ENCODE measurements around the gene HMCES.
A peak's percentile ranks its signal among the peaks of the same experiment; 100 is the strongest.

HMCES gene

GRCh38 chr3:129314386-129315222 lies 35.9 kb downstream of the HMCES start:
- Histone ChIP-seq H3K27me3 (ENCODE audit: control insufficient read depth, insufficient read depth, low read length) (no peaks in the 10 kb centered on the region), H3K9me3 (ENCODE audit: control insufficient read depth, insufficient read depth, low read length) (no peaks in the 10 kb centered on the region), H3K27ac (ENCODE audit: low read depth, low read length) (peak overlapping the region; percentile 85), H3K36me3 (ENCODE audit: control insufficient read depth, insufficient read depth, low read length) (peaks cover 12% of the 10 kb centered on the region; the same call in 1 of the 2 replicates), H3K9ac (ENCODE audit: low read depth, low read length) (peak overlapping the region; percentile 89), H3K4me1 (ENCODE audit: control insufficient read depth, insufficient read depth, low read length) (peaks cover 4% of the 10 kb centered on the region; the same call in 1 of the 2 replicates), H3K4me3 (ENCODE audit: low read depth, low read length) (peak overlapping the region; percentile 99)

GRCh38 chr3:129315223-129315997 lies 36.7 kb downstream of the HMCES start:
- Histone ChIP-seq H3K9me3 (ENCODE audit: control insufficient read depth, insufficient read depth, low read length) (no peaks in the 10 kb centered on the region), H3K27me3 (ENCODE audit: control insufficient read depth, insufficient read depth, low read length) (no peaks in the 10 kb centered on the region), H3K27ac (ENCODE audit: low read depth, low read length) (peak overlapping the region; percentile 85), H3K4me3 (ENCODE audit: low read depth, low read length) (peak overlapping the region; percentile 99), H3K36me3 (ENCODE audit: control insufficient read depth, insufficient read depth, low read length) (peaks cover 13% of the 10 kb centered on the region; the same call in 1 of the 2 replicates), H3K4me1 (ENCODE audit: control insufficient read depth, insufficient read depth, low read length) (peaks cover 4% of the 10 kb centered on the region; the same call in 1 of the 2 replicates), H3K9ac (ENCODE audit: low read depth, low read length) (peak overlapping the region; percentile 89)

- Histone ChIP-seq H3K27me3 (ENCODE audit: control insufficient read depth, insufficient read depth, low read length) (no peaks in the 10 kb centered on the region), H3K27ac (ENCODE audit: low read depth, low read length) (peak overlapping the region; percentile 66)
Measured at GRCh38 chr3:129315998-129316247, 37.3 kb downstream of the HMCES start.

GRCh38 chr3:129316248-129317013 lies 37.8 kb downstream of the HMCES start:
- Histone ChIP-seq H3K27ac (ENCODE audit: low read depth, low read length) (peak overlapping the region; percentile 66), H3K4me3 (ENCODE audit: low read depth, low read length) (peak overlapping the region; percentile 99), H3K4me1 (ENCODE audit: control insufficient read depth, insufficient read depth, low read length) (peaks cover 4% of the 10 kb centered on the region; the same call in 1 of the 2 replicates), H3K9ac (ENCODE audit: low read depth, low read length) (peak overlapping the region; percentile 54), H3K36me3 (ENCODE audit: control insufficient read depth, insufficient read depth, low read length) (peaks cover 24% of the 10 kb centered on the region), H3K9me3 (ENCODE audit: control insufficient read depth, insufficient read depth, low read length) (no peaks in the 10 kb centered on the region), H3K27me3 (ENCODE audit: control insufficient read depth, insufficient read depth, low read length) (no peaks in the 10 kb centered on the region)

More at GRCh38 chr3:129315998-129316247, 37.3 kb downstream of the HMCES start:
- Histone ChIP-seq H3K4me1 (ENCODE audit: control insufficient read depth, insufficient read depth, low read length) (peaks cover 4% of the 10 kb centered on the region; the same call in 1 of the 2 replicates), H3K9ac (ENCODE audit: low read depth, low read length) (peak overlapping the region; percentile 54; the same call in 1 of the 2 replicates), H3K36me3 (ENCODE audit: control insufficient read depth, insufficient read depth, low read length) (peaks cover 18% of the 10 kb centered on the region), H3K9me3 (ENCODE audit: control insufficient read depth, insufficient read depth, low read length) (no peaks in the 10 kb centered on the region), H3K4me3 (ENCODE audit: low read depth, low read length) (peak overlapping the region; percentile 99)

GRCh38 chr3:129317014-129317771 lies 38.5 kb downstream of the HMCES start:
- H3K4me1 ChIP-seq (ENCODE audit: control insufficient read depth, insufficient read depth, low read length): peaks cover 4% of the 10 kb centered on the region; the same call in 1 of the 2 replicates
- no peaks in the 10 kb centered on the region for H3K9me3 ChIP-seq (ENCODE audit: control insufficient read depth, insufficient read depth, low read length)
- peaks cover 25% of the 10 kb centered on the region for H3K36me3 ChIP-seq (ENCODE audit: control insufficient read depth, insufficient read depth, low read length)
- no peaks in the 10 kb centered on the region for H3K27me3 ChIP-seq (ENCODE audit: control insufficient read depth, insufficient read depth, low read length)
- no peak overlapping the region for H3K9ac ChIP-seq (ENCODE audit: low read depth, low read length)
- H3K27ac ChIP-seq (ENCODE audit: low read depth, low read length): peak overlapping the region; percentile 66
- peak overlapping the region; percentile 99 for H3K4me3 ChIP-seq (ENCODE audit: low read depth, low read length)

- Histone ChIP-seq H3K27ac (ENCODE audit: low read depth, low read length) (no peak overlapping the region), H3K4me3 (ENCODE audit: low read depth, low read length) (no peak overlapping the region), H3K27me3 (ENCODE audit: control insufficient read depth, insufficient read depth, low read length) (no peaks in the 10 kb centered on the region), H3K36me3 (ENCODE audit: control insufficient read depth, insufficient read depth, low read length) (peaks cover 25% of the 10 kb centered on the region), H3K9ac (ENCODE audit: low read depth, low read length) (no peak overlapping the region), H3K9me3 (ENCODE audit: control insufficient read depth, insufficient read depth, low read length) (no peaks in the 10 kb centered on the region), H3K4me1 (ENCODE audit: control insufficient read depth, insufficient read depth, low read length) (peaks cover 4% of the 10 kb centered on the region; the same call in 1 of the 2 replicates)
Measured at GRCh38 chr3:129317848-129318247, 39.2 kb downstream of the HMCES start.

- Histone ChIP-seq H3K9ac (ENCODE audit: low read depth, low read length) (no peak overlapping the region), H3K4me1 (ENCODE audit: control insufficient read depth, insufficient read depth, low read length) (peaks cover 4% of the 10 kb centered on the region; the same call in 1 of the 2 replicates), H3K27me3 (ENCODE audit: control insufficient read depth, insufficient read depth, low read length) (no peaks in the 10 kb centered on the region), H3K36me3 (ENCODE audit: control insufficient read depth, insufficient read depth, low read length) (peaks cover 34% of the 10 kb centered on the region), H3K9me3 (ENCODE audit: control insufficient read depth, insufficient read depth, low read length) (no peaks in the 10 kb centered on the region), H3K27ac (ENCODE audit: low read depth, low read length) (no peak overlapping the region), H3K4me3 (ENCODE audit: low read depth, low read length) (no peak overlapping the region)
Measured at GRCh38 chr3:129318921-129319320, 40.3 kb downstream of the HMCES start.

- H3K27ac ChIP-seq (ENCODE audit: low read depth, low read length): no peak overlapping the region
Measured at GRCh38 chr3:129320261-129320660, 41.6 kb downstream of the HMCES start.

GRCh38 chr3:129320825-129321487 lies 42.3 kb downstream of the HMCES start:
- Histone ChIP-seq H3K27ac (ENCODE audit: low read depth, low read length) (no peak overlapping the region), H3K4me3 (ENCODE audit: low read depth, low read length) (no peak overlapping the region), H3K36me3 (ENCODE audit: control insufficient read depth, insufficient read depth, low read length) (peaks cover 34% of the 10 kb centered on the region), H3K4me1 (ENCODE audit: control insufficient read depth, insufficient read depth, low read length) (no peaks in the 10 kb centered on the region), H3K9me3 (ENCODE audit: control insufficient read depth, insufficient read depth, low read length) (no peaks in the 10 kb centered on the region), H3K9ac (ENCODE audit: low read depth, low read length) (no peak overlapping the region), H3K27me3 (ENCODE audit: control insufficient read depth, insufficient read depth, low read length) (no peaks in the 10 kb centered on the region)

More at GRCh38 chr3:129320261-129320660, 41.6 kb downstream of the HMCES start:
- no peaks in the 10 kb centered on the region for H3K27me3 ChIP-seq (ENCODE audit: control insufficient read depth, insufficient read depth, low read length)
- no peaks in the 10 kb centered on the region for H3K4me1 ChIP-seq (ENCODE audit: control insufficient read depth, insufficient read depth, low read length)
- no peaks in the 10 kb centered on the region for H3K9me3 ChIP-seq (ENCODE audit: control insufficient read depth, insufficient read depth, low read length)
- no peak overlapping the region for H3K9ac ChIP-seq (ENCODE audit: low read depth, low read length)
- no peak overlapping the region for H3K4me3 ChIP-seq (ENCODE audit: low read depth, low read length)
- peaks cover 34% of the 10 kb centered on the region for H3K36me3 ChIP-seq (ENCODE audit: control insufficient read depth, insufficient read depth, low read length)

- H3K27ac ChIP-seq (ENCODE audit: low read depth, low read length): no peak overlapping the region
- no peaks in the 10 kb centered on the region for H3K4me1 ChIP-seq (ENCODE audit: control insufficient read depth, insufficient read depth, low read length)
- peaks cover 34% of the 10 kb centered on the region for H3K36me3 ChIP-seq (ENCODE audit: control insufficient read depth, insufficient read depth, low read length)
- H3K27me3 ChIP-seq (ENCODE audit: control insufficient read depth, insufficient read depth, low read length): no peaks in the 10 kb centered on the region
- H3K9ac ChIP-seq (ENCODE audit: low read depth, low read length): no peak overlapping the region
- no peaks in the 10 kb centered on the region for H3K9me3 ChIP-seq (ENCODE audit: control insufficient read depth, insufficient read depth, low read length)
- no peak overlapping the region for H3K4me3 ChIP-seq (ENCODE audit: low read depth, low read length)
Measured at GRCh38 chr3:129321887-129322286, 43.2 kb downstream of the HMCES start.

Measured in HUES48 (cell line).